Hematopoietic multipotent progenitor cell treated with erythropoietin and hydrocortisone succinate and interleukin-3 and kit ligand, for 8 days (in vitro differentiated cells): Measurements from ENCODE around the gene SEMA3E.
"Not testable (repeated sequence)": the region's sequence is repeated elsewhere in the genome, so short reads cannot be mapped to it uniquely, and the experiment has no call there.

Experiments
- DNase-seq: peaks from one replicate; pipeline ENCODE4 v3.0.0-alpha.2; 2015

SEMA3E gene

GRCh38 chr7:83648464-83649241 is at the start of gene SEMA3E:
SEMA3E (minus strand) TSS chr7:83649139.
- DNase-seq = no peak

- DNase-seq = no peak
These were observed 49.0 kb upstream of the SEMA3E start for GRCh38 chr7:83697804-83698530.

- DNase-seq = no peak
These were observed 47.2 kb upstream of the SEMA3E start for GRCh38 chr7:83696101-83696500.

- DNase-seq = no peak
These were observed 46.4 kb upstream of the SEMA3E start for GRCh38 chr7:83695128-83695960.

- DNase-seq = no peak
These were observed 44.3 kb upstream of the SEMA3E start for GRCh38 chr7:83693256-83693655.

- no peak for DNase-seq
These were observed 42.2 kb upstream of the SEMA3E start for GRCh38 chr7:83691095-83691494.

GRCh38 chr7:83689855-83690254 is 40.9 kb upstream of the SEMA3E start:
- DNase-seq = no peak

- no peak for DNase-seq
These were observed 37.5 kb upstream of the SEMA3E start for GRCh38 chr7:83686416-83686815.

- DNase-seq = no peak
These were observed 36.0 kb upstream of the SEMA3E start for GRCh38 chr7:83684928-83685327.

GRCh38 chr7:83681200-83681778 is 32.4 kb upstream of the SEMA3E start:
- DNase-seq = no peak

- DNase-seq = no peak
These were observed 28.4 kb upstream of the SEMA3E start for GRCh38 chr7:83677180-83677866.

- not testable (repeated sequence) for DNase-seq
These were observed 24.4 kb upstream of the SEMA3E start for GRCh38 chr7:83673291-83673690.

- no peak for DNase-seq
These were observed 23.2 kb upstream of the SEMA3E start for GRCh38 chr7:83672157-83672556.

- DNase-seq = no peak
These were observed 14.2 kb upstream of the SEMA3E start for GRCh38 chr7:83663131-83663530.

- no peak for DNase-seq
These were observed 9.2 kb upstream of the SEMA3E start for GRCh38 chr7:83658126-83658525.

- peak; percentile 26 for DNase-seq
These were observed 7.1 kb upstream of the SEMA3E start for GRCh38 chr7:83655951-83656556.

GRCh38 chr7:83652481-83652880 is 3.5 kb upstream of the SEMA3E start:
- DNase-seq = no peak

- no peak for DNase-seq
These were observed 762 bp upstream of the SEMA3E start for GRCh38 chr7:83649701-83650100.

GRCh38 chr7:83646027-83646426 is 2.9 kb downstream of the SEMA3E start:
- DNase-seq = no peak

GRCh38 chr7:83643739-83644138 is 5.2 kb downstream of the SEMA3E start:
- no peak for DNase-seq

GRCh38 chr7:83643012-83643411 is 5.9 kb downstream of the SEMA3E start:
- no peak for DNase-seq
